PC-3 (cell line): Measurements from ENCODE around the gene HRC. TPM values are rescaled to one million over a fixed set of nuclear protein-coding genes. Genes with fewer than 3 reads are reported as not detected.
A peak's percentile ranks its signal among the peaks of the same experiment; 100 is the strongest.

Experiments used
- ATAC-seq: fragments of 200-7000 bp; cut with Tn5 transposase; 2 replicates; pipeline ENCODE4 v1.9.1; 2020; ENCODE audit warnings: mild to moderate bottlenecking, moderate library complexity
- BruUV-seq: library from RNA; stranded (reverse); fragments of 400-500 nt; replicated peaks from 2 replicates; lab custom pipeline; 2021; lab: Mats Ljungman, UMichigan
- CTCF ChIA-PET: fragments of 300-600 bp; sonication (Branson Sonifier 250); formaldehyde crosslinking; loops from one replicate; lab custom pipeline; 2022; ENCODE audit warnings: antibody characterized with exemption; lab: Charles Lee
- POLR2A ChIA-PET: fragments of 300-600 bp; sonication (Branson Sonifier 250); formaldehyde crosslinking; loops from one replicate; lab custom pipeline; 2022; ENCODE audit warnings: antibody characterized with exemption; ENCODE audit not compliant: unreplicated experiment; lab: Charles Lee
- DNase-seq: peaks from one replicate; pipeline ENCODE4 v3.0.0-alpha.2; 2015
- H2AFZ ChIP-seq: fragments of 300-600 bp; sonication (generic); 2 replicates; pipeline ENCODE4 v1.6.0; 2016; ENCODE audit warnings: antibody characterized with exemption, low read length
- H3F3A ChIP-seq: fragments of 300-600 bp; sonication (generic); one replicate; pipeline ENCODE4 v1.6.0; 2017; ENCODE audit warnings: antibody characterized with exemption, low read length, control low read depth, mild to moderate bottlenecking; ENCODE audit not compliant: unreplicated experiment
- H3K27ac ChIP-seq: fragments of 300-600 bp; sonication (generic); 2 replicates; pipeline ENCODE4 v1.5.1; 2016; ENCODE audit warnings: mild to moderate bottlenecking, low read length
- H3K27me3 ChIP-seq: fragments of 300-600 bp; sonication (generic); 2 replicates; pipeline ENCODE4 v1.6.1; 2016; ENCODE audit warnings: low read length, mixed read lengths
- H3K36me3 ChIP-seq: fragments of 300-600 bp; sonication (generic); 2 replicates; pipeline ENCODE4 v1.6.1; 2016; ENCODE audit warnings: low read depth, mixed run types, low read length, mixed read lengths
- H3K4me1 ChIP-seq: fragments of 300-600 bp; sonication (generic); 2 replicates; pipeline ENCODE4 v1.5.1; 2016; ENCODE audit warnings: low read length; ENCODE audit not compliant: insufficient read depth
- H3K4me2 ChIP-seq: fragments of 300-600 bp; sonication (generic); 2 replicates; pipeline ENCODE4 v1.6.0; 2016; ENCODE audit warnings: low read length
- H3K4me3 ChIP-seq: fragments of 300-600 bp; sonication (generic); 2 replicates; pipeline ENCODE4 v1.5.1; 2016; ENCODE audit warnings: mild to moderate bottlenecking, low read length, mixed read lengths
- H3K79me2 ChIP-seq: fragments of 300-600 bp; sonication (generic); 2 replicates; pipeline ENCODE4 v1.6.1; 2017; ENCODE audit warnings: low read length, mixed read lengths
- H3K9ac ChIP-seq: fragments of 300-600 bp; sonication (generic); 2 replicates; pipeline ENCODE4 v1.6.0; 2016; ENCODE audit warnings: mild to moderate bottlenecking, low read length
- H3K9me2 ChIP-seq: fragments of 300-600 bp; sonication (generic); replicated peaks from 2 replicates; pipeline ENCODE4 v1.6.1; 2016; ENCODE audit warnings: mixed run types, low read length, mixed read lengths
- H3K9me3 ChIP-seq: fragments of 300-600 bp; sonication (generic); 2 replicates; pipeline ENCODE4 v1.6.1; 2016; ENCODE audit warnings: low read length, mixed read lengths
- H4K20me1 ChIP-seq: fragments of 300-600 bp; sonication (generic); 2 replicates; pipeline ENCODE4 v1.6.1; 2016; ENCODE audit warnings: low read length, mixed read lengths
- EZH2 ChIP-seq: fragments of 300-600 bp; sonication (generic); IDR thresholded peaks from one replicate; pipeline ENCODE4 v1.6.1; 2017; ENCODE audit warnings: antibody characterized with exemption, mild to moderate bottlenecking, low read length; ENCODE audit not compliant: unreplicated experiment
- EZH2phosphoT487 ChIP-seq: fragments of 300-600 bp; sonication (generic); IDR thresholded peaks from 2 replicates; pipeline ENCODE4 v1.6.1; 2018; ENCODE audit warnings: mild to moderate bottlenecking, antibody characterized with exemption, low read length, borderline replicate concordance
- intact Hi-C: fragments of 100-400 bp; cut with micrococcal nuclease; formaldehyde crosslinking; loops from 2 replicates; pipeline ENCODE4 v1.9.0; 2023
- total RNA-seq: library from RNA; depleted of rRNA; stranded (reverse); fragments of >200 nt; gene quantifications from 2 replicates; pipeline ENCODE4 v1.2.3, GENCODE V29; 2014
- TF ChIP-seq, protein P1 (sequence below): fragments of 300-600 bp; sonication (generic); conservative IDR thresholded peaks from 2 replicates; pipeline ENCODE4 v1.5.1; 2017; ENCODE audit warnings: antibody characterized with exemption, low read depth, mild to moderate bottlenecking, low read length

HRC gene
- total RNA-seq, 1 experiment from 2014 or later = not detected

GRCh38 chr19:49160450-49161189 lies 5.4 kb upstream of the HRC start:
- no peaks in the 10 kb centered on the region for H3K27me3 ChIP-seq
- no peak overlapping the region for H3K4me2 ChIP-seq
- POLR2A ChIA-PET = interaction anchor here (0.7 kb wide), 1 partner anchor 138 kb away, joined by 4 read pairs; no protein-coding TSS in a partner anchor
- no peaks in the 10 kb centered on the region for H3K9me2 ChIP-seq
- peaks cover 20% of the 10 kb centered on the region for H3K4me1 ChIP-seq
- no peaks in the 10 kb centered on the region for H3F3A ChIP-seq
- TF ChIP-seq, protein P1, sequence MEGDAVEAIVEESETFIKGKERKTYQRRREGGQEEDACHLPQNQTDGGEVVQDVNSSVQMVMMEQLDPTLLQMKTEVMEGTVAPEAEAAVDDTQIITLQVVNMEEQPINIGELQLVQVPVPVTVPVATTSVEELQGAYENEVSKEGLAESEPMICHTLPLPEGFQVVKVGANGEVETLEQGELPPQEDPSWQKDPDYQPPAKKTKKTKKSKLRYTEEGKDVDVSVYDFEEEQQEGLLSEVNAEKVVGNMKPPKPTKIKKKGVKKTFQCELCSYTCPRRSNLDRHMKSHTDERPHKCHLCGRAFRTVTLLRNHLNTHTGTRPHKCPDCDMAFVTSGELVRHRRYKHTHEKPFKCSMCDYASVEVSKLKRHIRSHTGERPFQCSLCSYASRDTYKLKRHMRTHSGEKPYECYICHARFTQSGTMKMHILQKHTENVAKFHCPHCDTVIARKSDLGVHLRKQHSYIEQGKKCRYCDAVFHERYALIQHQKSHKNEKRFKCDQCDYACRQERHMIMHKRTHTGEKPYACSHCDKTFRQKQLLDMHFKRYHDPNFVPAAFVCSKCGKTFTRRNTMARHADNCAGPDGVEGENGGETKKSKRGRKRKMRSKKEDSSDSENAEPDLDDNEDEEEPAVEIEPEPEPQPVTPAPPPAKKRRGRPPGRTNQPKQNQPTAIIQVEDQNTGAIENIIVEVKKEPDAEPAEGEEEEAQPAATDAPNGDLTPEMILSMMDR = no peak
- TF ChIP-seq EZH2 (no peak), EZH2phosphoT487 (no peak)
- no peak for ATAC-seq
- H3K79me2 ChIP-seq = peaks cover 12% of the 10 kb centered on the region
- no TSS peak for BruUV-seq
- CTCF ChIA-PET = no interaction called here
- intact Hi-C loops = no loop called here
- DNase-seq = no peak
- H4K20me1 ChIP-seq = no peaks in the 10 kb centered on the region
- H3K9me3 ChIP-seq = no peaks in the 10 kb centered on the region
- H3K9ac ChIP-seq = no peak overlapping the region
- H3K27ac ChIP-seq = no peak overlapping the region
- H2AFZ ChIP-seq = no peak overlapping the region
- H3K4me3 ChIP-seq = no peak overlapping the region
- H3K36me3 ChIP-seq = no peaks in the 10 kb centered on the region

DNA sequence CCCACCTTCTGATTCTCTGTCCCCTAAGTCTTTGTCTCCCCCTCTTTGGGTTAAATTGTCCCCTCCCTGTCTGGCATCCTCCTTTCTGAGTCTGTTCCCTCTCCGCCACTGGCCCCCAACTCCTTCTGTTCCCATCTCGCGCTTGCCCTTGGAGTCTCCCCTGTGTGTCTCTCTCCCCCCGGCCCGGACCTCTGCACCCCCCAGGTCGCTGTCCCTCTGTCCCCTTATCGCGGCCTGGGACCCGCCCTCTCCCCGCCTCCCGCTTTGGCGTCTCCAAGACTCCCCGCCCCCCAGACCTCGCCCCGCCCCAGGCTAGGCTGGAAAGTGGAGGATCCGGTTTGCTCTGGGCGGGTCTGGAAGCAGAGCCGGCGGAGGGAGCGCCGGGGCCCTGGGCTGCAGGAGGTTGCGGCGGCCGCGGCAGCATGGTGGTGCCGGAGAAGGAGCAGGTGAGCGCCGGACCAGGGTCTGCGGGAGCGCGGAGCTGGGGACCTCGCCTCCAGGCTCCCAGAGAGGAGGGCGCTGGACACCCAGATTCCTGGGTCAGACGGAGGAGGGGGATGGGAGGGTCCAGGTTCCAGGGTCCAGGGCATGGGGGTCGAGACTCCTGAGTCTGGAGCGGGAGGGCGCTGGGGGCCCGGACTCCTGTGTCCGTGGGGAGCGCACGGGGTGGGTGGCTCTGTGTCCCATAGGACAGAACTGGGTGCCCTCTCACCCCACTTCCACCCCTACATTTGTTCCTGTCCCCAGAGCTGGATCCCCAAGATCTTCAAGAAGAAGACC lies 2.4 kb upstream of the HRC start, which contains the start of gene TRPM4:
Gene TRPM4, plus strand, starts transcription at position 348 of the 780 bp plus-strand sequence. Its CDS starts 75 bp downstream, at position 423.
- Histone ChIP-seq H3F3A (no peaks in the 10 kb centered on the region), H3K36me3 (no peaks in the 10 kb centered on the region), H3K79me2 (peaks cover 12% of the 10 kb centered on the region), H4K20me1 (no peaks in the 10 kb centered on the region), H2AFZ (peak within 1 kb of the TSS; percentile 80), H3K9me3 (no peaks in the 10 kb centered on the region), H3K4me3 (peak within 1 kb of the TSS; percentile 95), H3K27me3 (no peaks in the 10 kb centered on the region), H3K9ac (peak within 1 kb of the TSS; percentile 90), H3K4me1 (peaks cover 11% of the 10 kb centered on the region), H3K27ac (peak within 1 kb of the TSS; percentile 42), H3K4me2 (peak within 1 kb of the TSS; percentile 97), H3K9me2 (no peaks in the 10 kb centered on the region)
- CTCF ChIA-PET = no interaction called here
- POLR2A ChIA-PET = interaction anchor here (0.7 kb wide), 1 partner anchor 166 kb away, joined by 3 read pairs; no protein-coding TSS in a partner anchor
- no TSS peak for BruUV-seq
- ATAC-seq = peak; percentile 97
- DNase-seq = peak; percentile 96
- no peak for TF ChIP-seq EZH2
- TF ChIP-seq EZH2phosphoT487 = no peak
- TF ChIP-seq, protein P1 = no peak
- intact Hi-C loops = no loop called here
